MM.1S (cell line): ENCODE data around the gene SCYGR1.

Experiments
- DNase-seq: peaks from one replicate; pipeline ENCODE4 v3.0.0-alpha.2; 2015
- H2AFZ ChIP-seq: fragments of 300-600 bp; sonication (generic); 2 replicates; pipeline ENCODE4 v1.6.0; 2016; ENCODE audit warnings: antibody characterized with exemption, low read length
- H3F3A ChIP-seq: fragments of 300-600 bp; sonication (generic); 2 replicates; pipeline ENCODE4 v1.6.1; 2016; ENCODE audit warnings: mild to moderate bottlenecking, antibody characterized with exemption, low read length, moderate library complexity, mixed read lengths; ENCODE audit not compliant: insufficient read depth
- H3K27ac ChIP-seq: fragments of 300-600 bp; sonication (generic); 2 replicates; pipeline ENCODE4 v1.5.1; 2016; ENCODE audit warnings: mild to moderate bottlenecking, low read length
- H3K27me3 ChIP-seq: fragments of 300-600 bp; sonication (generic); replicated peaks from 2 replicates; pipeline ENCODE4 v1.6.0; 2016; ENCODE audit warnings: low read length; ENCODE audit not compliant: insufficient read depth
- H3K36me3 ChIP-seq: fragments of 300-600 bp; sonication (generic); replicated peaks from 2 replicates; pipeline ENCODE4 v1.6.1; 2016; ENCODE audit warnings: mild to moderate bottlenecking, low read length, mixed read lengths; ENCODE audit not compliant: insufficient read depth
- H3K4me1 ChIP-seq: fragments of 300-600 bp; sonication (generic); 2 replicates; pipeline ENCODE4 v1.6.1; 2016; ENCODE audit warnings: low read length, mixed read lengths
- H3K4me2 ChIP-seq: fragments of 300-600 bp; sonication (generic); 2 replicates; pipeline ENCODE4 v1.6.0; 2016; ENCODE audit warnings: low read depth, low read length
- H3K4me3 ChIP-seq: fragments of 300-600 bp; sonication (generic); 2 replicates; pipeline ENCODE4 v1.5.1; 2016; ENCODE audit warnings: low read length, mixed read lengths
- H3K79me2 ChIP-seq: fragments of 300-600 bp; sonication (generic); 2 replicates; pipeline ENCODE4 v1.6.1; 2016; ENCODE audit warnings: mixed run types, low read length, mixed read lengths
- H3K9ac ChIP-seq: fragments of 300-600 bp; sonication (generic); 2 replicates; pipeline ENCODE4 v1.6.1; 2016; ENCODE audit warnings: low read length, mixed read lengths
- H3K9me2 ChIP-seq: fragments of 300-600 bp; sonication (generic); replicated peaks from 2 replicates; pipeline ENCODE4 v1.6.1; 2016; ENCODE audit warnings: mild to moderate bottlenecking, low read length, mixed read lengths; ENCODE audit not compliant: insufficient read depth
- H3K9me3 ChIP-seq: fragments of 300-600 bp; sonication (generic); replicated peaks from 2 replicates; pipeline ENCODE4 v1.6.1; 2016; ENCODE audit warnings: mild to moderate bottlenecking, low read length, mixed read lengths; ENCODE audit not compliant: insufficient read depth
- H4K20me1 ChIP-seq: fragments of 300-600 bp; sonication (generic); 2 replicates; pipeline ENCODE4 v1.6.1; 2016; ENCODE audit warnings: mild to moderate bottlenecking, low read length, moderate library complexity, mixed read lengths; ENCODE audit not compliant: insufficient read depth
- EZH2 ChIP-seq: fragments of 300-600 bp; sonication (generic); optimal IDR thresholded peaks from 2 replicates; pipeline ENCODE3; 2017; ENCODE audit warnings: low read depth, mild to moderate bottlenecking, antibody characterized with exemption, low read length, mixed read lengths
- EZH2phosphoT487 ChIP-seq: fragments of 300-600 bp; sonication (generic); IDR thresholded peaks from 2 replicates; pipeline ENCODE4 v1.6.1; 2018; ENCODE audit warnings: antibody characterized with exemption, low read length
- TF ChIP-seq, protein P1 (sequence below): fragments of 300-600 bp; sonication (generic); IDR thresholded peaks from 2 replicates; pipeline ENCODE4 v1.5.1; 2016; ENCODE audit warnings: antibody characterized with exemption, low read length, mixed read lengths

Gene SCYGR1

DNA sequence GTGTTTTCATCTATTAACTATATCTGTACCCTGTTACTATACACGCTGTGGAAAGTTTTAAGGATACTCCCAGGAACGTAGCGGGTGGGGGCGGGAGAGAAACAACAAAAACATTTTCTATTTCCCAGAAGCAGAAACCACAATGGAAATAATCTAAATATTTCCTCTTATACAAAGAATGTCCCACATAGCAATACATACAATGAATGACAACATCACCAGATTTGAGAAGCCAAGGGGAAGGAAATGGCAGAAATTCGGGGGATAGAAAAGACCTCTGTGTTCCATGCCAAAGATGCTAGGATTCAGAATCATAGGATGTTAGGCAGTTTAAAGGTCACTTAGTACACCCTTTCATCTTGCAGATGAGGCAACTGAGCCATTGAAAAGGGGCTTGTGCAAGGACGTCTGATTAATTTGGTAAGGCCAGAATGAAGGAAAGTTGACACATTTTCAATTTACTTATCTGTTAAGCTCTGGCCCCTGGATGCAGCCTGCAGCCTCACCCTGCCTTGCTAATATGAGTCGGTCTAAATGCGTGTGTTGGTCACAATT, 41.1 kb upstream of the SCYGR1 start:
- Histone ChIP-seq H3K9me3 (no peaks in the 10 kb centered on the region), H3K79me2 (no peaks in the 10 kb centered on the region), H3K27ac (no peak overlapping the region), H4K20me1 (no peaks in the 10 kb centered on the region), H3K9me2 (no peaks in the 10 kb centered on the region), H3K9ac (no peak overlapping the region), H3K4me1 (no peaks in the 10 kb centered on the region), H3K4me2 (no peak overlapping the region), H3K27me3 (no peaks in the 10 kb centered on the region), H3K4me3 (no peak overlapping the region), H3F3A (no peaks in the 10 kb centered on the region), H2AFZ (no peak overlapping the region), H3K36me3 (no peaks in the 10 kb centered on the region)
- TF ChIP-seq EZH2 (no peak), EZH2phosphoT487 (no peak)
- TF ChIP-seq, protein P1, sequence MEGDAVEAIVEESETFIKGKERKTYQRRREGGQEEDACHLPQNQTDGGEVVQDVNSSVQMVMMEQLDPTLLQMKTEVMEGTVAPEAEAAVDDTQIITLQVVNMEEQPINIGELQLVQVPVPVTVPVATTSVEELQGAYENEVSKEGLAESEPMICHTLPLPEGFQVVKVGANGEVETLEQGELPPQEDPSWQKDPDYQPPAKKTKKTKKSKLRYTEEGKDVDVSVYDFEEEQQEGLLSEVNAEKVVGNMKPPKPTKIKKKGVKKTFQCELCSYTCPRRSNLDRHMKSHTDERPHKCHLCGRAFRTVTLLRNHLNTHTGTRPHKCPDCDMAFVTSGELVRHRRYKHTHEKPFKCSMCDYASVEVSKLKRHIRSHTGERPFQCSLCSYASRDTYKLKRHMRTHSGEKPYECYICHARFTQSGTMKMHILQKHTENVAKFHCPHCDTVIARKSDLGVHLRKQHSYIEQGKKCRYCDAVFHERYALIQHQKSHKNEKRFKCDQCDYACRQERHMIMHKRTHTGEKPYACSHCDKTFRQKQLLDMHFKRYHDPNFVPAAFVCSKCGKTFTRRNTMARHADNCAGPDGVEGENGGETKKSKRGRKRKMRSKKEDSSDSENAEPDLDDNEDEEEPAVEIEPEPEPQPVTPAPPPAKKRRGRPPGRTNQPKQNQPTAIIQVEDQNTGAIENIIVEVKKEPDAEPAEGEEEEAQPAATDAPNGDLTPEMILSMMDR, result no peak
- no peak for DNase-seq

DNA sequence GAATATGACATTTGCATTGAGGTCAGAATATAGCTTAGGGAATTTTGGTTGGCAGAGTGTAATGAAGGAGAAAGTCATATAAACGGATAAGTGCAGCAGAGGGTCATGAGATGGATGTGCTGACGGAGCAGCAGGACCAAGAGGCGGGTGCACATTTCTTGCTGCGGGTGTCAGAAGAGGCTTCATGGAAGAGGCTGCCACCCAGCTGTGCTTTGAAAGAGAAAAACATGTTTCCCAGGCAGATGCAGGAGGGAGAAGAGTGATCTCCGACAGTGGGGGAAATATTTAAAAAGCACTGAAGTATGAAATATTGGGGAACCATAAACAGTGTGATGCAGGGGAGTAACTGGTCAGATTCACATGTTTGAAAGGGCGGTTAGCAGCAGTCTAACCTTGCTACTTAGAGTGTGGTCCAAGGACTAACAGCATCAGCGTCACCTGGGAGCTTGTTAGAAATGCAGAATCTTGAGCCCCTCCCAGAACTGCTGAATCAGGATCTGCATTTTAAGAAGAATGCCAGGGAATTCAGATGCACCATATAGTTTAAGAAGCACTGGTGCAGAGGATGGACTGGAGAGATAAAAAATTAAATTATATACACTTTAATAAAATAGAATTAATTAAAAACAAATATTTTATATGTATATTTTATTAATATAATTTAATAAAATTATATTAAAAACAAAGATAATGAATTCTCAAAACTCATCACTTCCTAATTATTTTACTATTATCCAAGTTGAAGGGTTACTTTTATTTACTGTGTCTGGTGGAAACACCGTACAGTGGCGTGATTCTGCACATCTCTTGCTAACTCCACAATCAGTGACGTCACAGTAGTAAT, 36.1 kb upstream of the SCYGR1 start:
- no peaks in the 10 kb centered on the region for H3K9me3 ChIP-seq
- no peaks in the 10 kb centered on the region for H3K9me2 ChIP-seq
- no peaks in the 10 kb centered on the region for H4K20me1 ChIP-seq
- H3K4me1 ChIP-seq, result no peaks in the 10 kb centered on the region
- no peaks in the 10 kb centered on the region for H3K27me3 ChIP-seq
- no peak overlapping the region for H3K4me3 ChIP-seq
- no peak overlapping the region for H3K27ac ChIP-seq
- H2AFZ ChIP-seq, result no peak overlapping the region
- H3K9ac ChIP-seq, result no peak overlapping the region
- H3K4me2 ChIP-seq, result no peak overlapping the region
- TF ChIP-seq, protein P1, result no peak
- no peak for TF ChIP-seq EZH2phosphoT487
- no peak for TF ChIP-seq EZH2
- no peaks in the 10 kb centered on the region for H3K79me2 ChIP-seq
- DNase-seq, result no peak
- H3K36me3 ChIP-seq, result no peaks in the 10 kb centered on the region
- H3F3A ChIP-seq, result no peaks in the 10 kb centered on the region

DNA sequence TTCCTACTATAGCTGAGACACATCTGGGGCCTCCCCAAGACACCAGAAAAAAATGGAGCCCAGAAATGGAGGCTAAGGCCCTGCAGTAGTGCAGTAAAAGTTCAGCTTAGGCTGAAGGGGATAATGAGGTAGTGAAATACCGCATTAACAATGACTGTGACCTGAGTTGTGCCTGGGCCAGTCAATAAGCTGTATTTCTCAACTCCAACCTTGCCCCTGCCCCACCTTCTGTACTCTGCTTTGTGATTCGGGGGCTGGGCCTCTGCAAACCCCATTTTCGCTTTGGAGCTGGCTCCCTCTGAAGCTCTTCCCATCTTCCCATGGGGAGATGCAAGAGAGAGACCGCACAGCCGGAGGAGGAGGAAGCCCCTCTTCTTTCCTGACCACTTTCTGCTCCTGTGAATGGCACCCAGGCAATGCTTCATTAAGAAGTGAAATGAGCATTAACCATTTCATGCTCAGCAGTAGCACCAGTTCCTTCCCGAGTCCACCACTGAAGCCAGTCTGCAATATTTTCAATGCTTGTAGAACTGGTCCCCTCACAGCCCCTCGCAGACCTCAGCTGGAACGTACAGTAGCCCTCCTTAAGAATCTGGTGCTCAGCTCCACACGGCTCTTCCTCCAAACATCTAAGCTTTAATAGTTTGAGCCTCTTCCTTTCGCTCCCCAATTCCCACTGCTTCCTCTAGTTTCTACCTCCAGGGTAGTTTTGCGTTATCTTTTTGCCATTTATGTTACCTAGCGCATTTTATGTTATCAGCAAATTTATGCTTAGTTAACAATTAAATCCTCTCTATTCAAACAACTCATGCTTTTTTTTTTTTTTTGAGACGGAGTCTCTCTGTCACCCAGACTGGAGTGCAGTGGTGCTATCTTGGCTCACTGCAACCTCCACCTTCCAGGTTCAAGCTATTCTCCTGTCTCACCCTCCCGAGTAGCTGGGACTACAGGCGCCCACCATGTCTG, 32.6 kb upstream of the SCYGR1 start:
- DNase-seq, result no peak
- peaks cover 8% of the 10 kb centered on the region for H3K4me1 ChIP-seq
- no peak overlapping the region for H3K4me3 ChIP-seq
- H2AFZ ChIP-seq, result no peak overlapping the region
- no peaks in the 10 kb centered on the region for H4K20me1 ChIP-seq
- H3F3A ChIP-seq, result no peaks in the 10 kb centered on the region; the same call in 1 of the 2 replicates
- no peaks in the 10 kb centered on the region for H3K36me3 ChIP-seq
- no peak overlapping the region for H3K9ac ChIP-seq
- H3K79me2 ChIP-seq, result no peaks in the 10 kb centered on the region
- TF ChIP-seq EZH2phosphoT487 (no peak), EZH2 (no peak)
- TF ChIP-seq, protein P1, result no peak
- no peaks in the 10 kb centered on the region for H3K27me3 ChIP-seq
- H3K4me2 ChIP-seq, result no peak overlapping the region
- no peak overlapping the region for H3K27ac ChIP-seq
- no peaks in the 10 kb centered on the region for H3K9me3 ChIP-seq
- H3K9me2 ChIP-seq, result no peaks in the 10 kb centered on the region
